ENCODE measurements around the gene JAML.

DNA sequence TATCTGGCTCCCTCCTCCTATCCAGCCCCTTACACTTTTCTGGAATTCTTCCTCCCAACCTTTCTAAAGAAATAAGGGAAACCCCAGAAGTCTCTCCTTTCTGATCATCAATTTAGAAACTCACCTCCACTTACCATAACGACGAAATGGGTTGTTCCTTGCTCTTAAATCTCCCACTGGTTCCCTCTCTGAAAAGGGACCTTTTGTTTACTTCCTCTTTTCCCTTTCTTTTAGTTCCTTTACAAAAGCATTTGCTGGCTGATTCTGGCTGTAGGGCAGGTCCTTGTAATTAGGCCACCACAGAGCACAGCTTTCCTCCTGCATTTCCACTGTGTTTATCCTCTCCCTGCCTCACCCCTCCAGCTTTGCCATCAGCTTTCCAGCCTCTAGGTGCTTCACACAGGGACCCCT, 12.0 kb downstream of the JAML start:
- TF ChIP-seq, protein P1, sequence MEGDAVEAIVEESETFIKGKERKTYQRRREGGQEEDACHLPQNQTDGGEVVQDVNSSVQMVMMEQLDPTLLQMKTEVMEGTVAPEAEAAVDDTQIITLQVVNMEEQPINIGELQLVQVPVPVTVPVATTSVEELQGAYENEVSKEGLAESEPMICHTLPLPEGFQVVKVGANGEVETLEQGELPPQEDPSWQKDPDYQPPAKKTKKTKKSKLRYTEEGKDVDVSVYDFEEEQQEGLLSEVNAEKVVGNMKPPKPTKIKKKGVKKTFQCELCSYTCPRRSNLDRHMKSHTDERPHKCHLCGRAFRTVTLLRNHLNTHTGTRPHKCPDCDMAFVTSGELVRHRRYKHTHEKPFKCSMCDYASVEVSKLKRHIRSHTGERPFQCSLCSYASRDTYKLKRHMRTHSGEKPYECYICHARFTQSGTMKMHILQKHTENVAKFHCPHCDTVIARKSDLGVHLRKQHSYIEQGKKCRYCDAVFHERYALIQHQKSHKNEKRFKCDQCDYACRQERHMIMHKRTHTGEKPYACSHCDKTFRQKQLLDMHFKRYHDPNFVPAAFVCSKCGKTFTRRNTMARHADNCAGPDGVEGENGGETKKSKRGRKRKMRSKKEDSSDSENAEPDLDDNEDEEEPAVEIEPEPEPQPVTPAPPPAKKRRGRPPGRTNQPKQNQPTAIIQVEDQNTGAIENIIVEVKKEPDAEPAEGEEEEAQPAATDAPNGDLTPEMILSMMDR (IDR thresholded peaks at IDR 0.05): no peak
- TF ChIP-seq POLR2AphosphoS5 (IDR thresholded peaks at IDR 0.05) (no peak), POLR2A (IDR thresholded peaks at IDR 0.05) (no peak)

All from breast epithelium (tissue), 3 donors.